ENCODE results near the gene GABBR1.
"Not testable (repeated sequence)": the region's sequence is repeated elsewhere in the genome, so short reads cannot be mapped to it uniquely, and the experiment has no call there.

Gene GABBR1

DNA sequence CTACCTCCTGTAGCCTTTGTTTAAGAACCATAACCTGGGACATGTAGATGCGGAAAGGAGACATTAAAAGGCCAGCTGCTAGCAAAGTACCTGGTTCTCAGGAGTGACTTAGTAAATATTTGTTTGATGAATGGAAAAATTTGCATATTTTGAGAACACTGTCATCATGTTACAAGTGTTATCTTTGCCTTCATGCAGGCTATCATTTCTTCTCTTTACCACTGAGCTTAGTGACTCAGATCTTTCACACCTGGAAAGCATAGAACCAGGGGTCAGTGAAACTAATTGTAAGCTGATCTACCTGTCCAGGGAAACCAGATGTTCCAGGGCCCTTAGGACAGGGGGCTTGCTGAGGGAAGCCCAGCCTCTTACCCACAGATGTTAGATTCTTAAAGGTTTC lies 42.6 kb upstream of the GABBR1 start:
- TF ChIP-seq, protein P1, sequence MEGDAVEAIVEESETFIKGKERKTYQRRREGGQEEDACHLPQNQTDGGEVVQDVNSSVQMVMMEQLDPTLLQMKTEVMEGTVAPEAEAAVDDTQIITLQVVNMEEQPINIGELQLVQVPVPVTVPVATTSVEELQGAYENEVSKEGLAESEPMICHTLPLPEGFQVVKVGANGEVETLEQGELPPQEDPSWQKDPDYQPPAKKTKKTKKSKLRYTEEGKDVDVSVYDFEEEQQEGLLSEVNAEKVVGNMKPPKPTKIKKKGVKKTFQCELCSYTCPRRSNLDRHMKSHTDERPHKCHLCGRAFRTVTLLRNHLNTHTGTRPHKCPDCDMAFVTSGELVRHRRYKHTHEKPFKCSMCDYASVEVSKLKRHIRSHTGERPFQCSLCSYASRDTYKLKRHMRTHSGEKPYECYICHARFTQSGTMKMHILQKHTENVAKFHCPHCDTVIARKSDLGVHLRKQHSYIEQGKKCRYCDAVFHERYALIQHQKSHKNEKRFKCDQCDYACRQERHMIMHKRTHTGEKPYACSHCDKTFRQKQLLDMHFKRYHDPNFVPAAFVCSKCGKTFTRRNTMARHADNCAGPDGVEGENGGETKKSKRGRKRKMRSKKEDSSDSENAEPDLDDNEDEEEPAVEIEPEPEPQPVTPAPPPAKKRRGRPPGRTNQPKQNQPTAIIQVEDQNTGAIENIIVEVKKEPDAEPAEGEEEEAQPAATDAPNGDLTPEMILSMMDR (conservative IDR thresholded peaks at IDR 0.05; ENCODE audit: low read length), result no peak
- DNase-seq (ENCODE audit: low read depth), result no peak
- H3K4me3 ChIP-seq (ENCODE audit: low read length), result no peak overlapping the region

DNA sequence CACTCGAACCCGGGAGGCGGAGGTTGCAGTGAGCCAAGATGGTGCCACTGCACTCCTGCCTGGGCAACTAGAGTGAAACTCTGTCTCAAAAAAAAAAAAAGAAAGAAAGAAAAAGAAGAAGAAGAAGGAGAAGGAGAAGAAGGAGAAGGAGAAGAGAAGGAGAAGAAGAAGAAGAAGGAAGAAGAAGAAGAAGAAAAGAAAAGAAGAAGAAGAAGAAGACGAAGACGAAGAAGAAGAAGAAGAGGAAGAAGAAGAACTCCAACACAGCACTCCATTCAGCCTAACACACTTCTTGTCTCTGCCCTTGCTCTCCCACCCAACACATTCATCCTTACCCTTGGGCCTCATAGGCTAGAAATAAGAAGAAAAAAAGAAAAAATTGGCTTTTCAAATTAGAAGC lies 41.0 kb upstream of the GABBR1 start:
- no peak for DNase-seq (ENCODE audit: low read depth)
- no peak overlapping the region for H3K4me3 ChIP-seq (ENCODE audit: low read length)
- TF ChIP-seq, protein P1 (conservative IDR thresholded peaks at IDR 0.05; ENCODE audit: low read length), result no peak

DNA sequence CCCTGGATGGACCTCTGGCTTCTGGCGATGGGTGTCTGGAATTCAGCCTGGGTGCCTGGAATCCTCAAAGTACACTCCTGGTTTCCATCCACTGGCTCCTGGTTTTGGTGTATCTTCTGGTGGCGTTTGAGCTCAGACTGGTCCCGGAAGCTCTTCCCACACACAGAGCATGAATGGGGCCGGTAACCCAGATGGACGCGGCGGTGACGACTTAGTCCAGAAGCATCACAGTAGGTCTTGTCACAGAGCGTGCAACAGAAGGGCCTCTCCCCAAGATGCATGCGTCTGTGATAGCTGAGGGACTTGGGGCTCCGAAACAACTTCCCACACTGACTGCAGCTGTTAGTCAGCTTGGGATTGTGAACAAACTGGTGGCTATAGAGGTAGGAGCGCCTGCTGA lies 40.2 kb upstream of the GABBR1 start:
- TF ChIP-seq, protein P1 (conservative IDR thresholded peaks at IDR 0.05; ENCODE audit: low read length), result no peak
- DNase-seq (ENCODE audit: low read depth), result no peak
- H3K4me3 ChIP-seq (ENCODE audit: low read length), result no peak overlapping the region

DNA sequence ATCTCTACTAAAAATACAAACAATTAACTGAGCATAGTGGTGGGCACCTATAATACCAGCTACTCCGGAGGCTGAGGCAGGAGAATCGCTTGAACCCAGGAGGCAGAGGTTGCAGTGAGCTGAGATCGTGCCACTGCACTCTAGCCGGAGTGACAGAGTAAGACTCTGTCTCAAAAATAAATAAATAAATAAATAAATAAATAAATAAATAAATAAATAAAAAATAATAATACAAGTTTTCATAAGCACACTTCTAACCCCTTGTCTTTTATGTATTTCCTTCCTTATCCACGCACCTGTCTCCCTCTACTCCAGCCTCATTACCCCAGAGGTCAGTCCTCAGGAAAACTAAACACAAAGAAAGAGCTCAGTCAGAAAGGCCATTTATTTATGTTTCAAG lies 39.1 kb upstream of the GABBR1 start:
- DNase-seq (ENCODE audit: low read depth); H3K4me3 ChIP-seq (ENCODE audit: low read length): not testable (repeated sequence)

DNA sequence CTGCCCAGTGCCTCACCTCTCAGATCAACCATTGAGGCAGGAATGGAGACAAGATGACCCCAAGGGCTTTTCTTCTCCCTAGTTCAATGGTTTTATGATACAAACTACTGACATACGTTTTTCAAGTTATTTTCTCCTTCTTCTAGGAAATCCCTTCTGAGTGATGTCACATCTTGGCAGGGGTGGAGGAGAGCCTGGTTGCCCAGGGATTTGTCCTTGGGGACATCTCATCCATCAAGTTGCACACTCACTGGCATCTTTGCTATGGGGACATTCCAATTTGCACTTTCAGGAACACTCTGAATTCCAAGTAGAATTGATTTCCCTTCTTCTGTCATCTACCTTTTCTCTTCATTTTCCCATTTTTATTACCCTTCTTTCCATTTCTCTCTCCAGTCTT lies 38.0 kb upstream of the GABBR1 start:
- no peak overlapping the region for H3K4me3 ChIP-seq (ENCODE audit: low read length)
- no peak for DNase-seq (ENCODE audit: low read depth)
- TF ChIP-seq, protein P1 (conservative IDR thresholded peaks at IDR 0.05; ENCODE audit: low read length), result no peak

DNA sequence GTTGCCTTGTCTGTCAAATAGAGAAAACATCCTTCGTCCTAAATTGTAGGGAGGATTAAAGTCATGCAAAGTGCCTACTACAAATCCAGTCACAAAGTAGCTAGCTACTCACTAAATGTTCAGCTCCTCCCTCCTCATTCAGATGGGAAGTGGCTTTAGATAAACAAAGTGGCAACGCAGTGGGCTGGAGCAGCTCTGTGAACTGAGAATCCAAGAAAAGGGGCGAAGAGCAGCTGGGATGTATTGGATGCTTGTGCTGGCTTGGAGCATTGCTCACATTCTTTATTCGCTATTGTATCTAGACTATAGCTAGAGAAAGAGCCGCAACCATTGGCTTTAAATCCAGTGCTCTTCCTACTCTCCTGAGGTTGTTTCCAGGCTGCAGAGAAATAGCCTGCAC lies 34.2 kb upstream of the GABBR1 start:
- TF ChIP-seq, protein P1 (conservative IDR thresholded peaks at IDR 0.05; ENCODE audit: low read length), result no peak
- no peak overlapping the region for H3K4me3 ChIP-seq (ENCODE audit: low read length)
- DNase-seq (ENCODE audit: low read depth), result no peak

DNA sequence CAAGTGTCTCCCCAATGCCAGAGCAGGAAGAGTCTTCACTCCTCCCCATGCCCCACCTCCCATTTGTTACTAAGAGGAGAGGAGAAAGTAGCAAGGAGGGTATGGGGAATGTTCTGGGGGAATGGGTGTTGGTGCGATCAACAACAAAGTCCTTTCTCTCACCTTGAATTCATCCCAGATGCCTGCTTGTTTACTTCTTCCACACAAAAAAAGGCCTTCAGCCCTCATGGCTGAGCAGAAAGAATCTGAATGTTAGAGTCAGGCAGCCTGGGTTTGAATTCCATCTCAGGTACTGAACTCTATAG lies 33.8 kb upstream of the GABBR1 start:
- H3K4me3 ChIP-seq (ENCODE audit: low read length), result no peak overlapping the region
- no peak for DNase-seq (ENCODE audit: low read depth)
- TF ChIP-seq, protein P1 (conservative IDR thresholded peaks at IDR 0.05; ENCODE audit: low read length), result no peak

Data from AG10803 (cell line).